Glomerular endothelial cell (primary cell): ENCODE measurements around the gene CALML6. TPM values are rescaled to one million over a fixed set of nuclear protein-coding genes. Genes with fewer than 3 reads are reported as not detected.

Experiments used
- DNase-seq: peaks from one replicate; pipeline ENCODE4 v3.0.0-alpha.2; 2011; ENCODE audit warnings: low read depth, low spot score; ENCODE audit errors: extremely low read depth
- total RNA-seq: library from RNA; depleted of rRNA; stranded (reverse); fragments of >200 nt; gene quantifications from 2 replicates; pipeline ENCODE4 v1.2.3, GENCODE V29; 2015

CALML6 gene
- total RNA-seq, 1 donor from 2014 or later: 0.18 TPM

GRCh38 chr1:1941211-1941841 lies 26.3 kb downstream of the CALML6 start:
- DNase-seq: no peak

GRCh38 chr1:1941868-1942752 lies 27.1 kb downstream of the CALML6 start:
- no peak for DNase-seq

- DNase-seq: no peak
Measured at GRCh38 chr1:1942753-1943656, 27.9 kb downstream of the CALML6 start.

- DNase-seq: no peak
Measured at GRCh38 chr1:1943834-1944570, 28.9 kb downstream of the CALML6 start.

- no peak for DNase-seq
Measured at GRCh38 chr1:1945782-1946393, 30.8 kb downstream of the CALML6 start.

GRCh38 chr1:1946540-1946939 lies 31.5 kb downstream of the CALML6 start:
- DNase-seq: no peak

GRCh38 chr1:1947493-1947892 lies 32.4 kb downstream of the CALML6 start:
- no peak for DNase-seq

GRCh38 chr1:1948783-1949182 lies 33.7 kb downstream of the CALML6 start:
- DNase-seq: no peak

GRCh38 chr1:1950940-1951339 lies 35.9 kb downstream of the CALML6 start:
- DNase-seq: no peak

- DNase-seq: no peak
Measured at GRCh38 chr1:1954015-1954414, 39.0 kb downstream of the CALML6 start.

- DNase-seq: no peak
Measured at GRCh38 chr1:1954831-1955441, 39.9 kb downstream of the CALML6 start.

- DNase-seq: no peak
Measured at GRCh38 chr1:1955621-1956094, 40.6 kb downstream of the CALML6 start.

- no peak for DNase-seq
Measured at GRCh38 chr1:1956101-1956500, 41.0 kb downstream of the CALML6 start.

GRCh38 chr1:1956586-1957532 lies 41.8 kb downstream of the CALML6 start:
- no peak for DNase-seq

- no peak for DNase-seq
Measured at GRCh38 chr1:1957533-1957961, 42.5 kb downstream of the CALML6 start.

GRCh38 chr1:1958071-1958541 lies 43.0 kb downstream of the CALML6 start:
- DNase-seq: no peak

- no peak for DNase-seq
Measured at GRCh38 chr1:1959459-1959839, 44.4 kb downstream of the CALML6 start.

GRCh38 chr1:1959840-1960479 lies 44.9 kb downstream of the CALML6 start:
- DNase-seq: no peak
